H9 (cell line): ENCODE data around the gene POMT2. TPM values are rescaled to one million over a fixed set of nuclear protein-coding genes. Genes with fewer than 3 reads are reported as not detected.

Source experiments
- DNase-seq: peaks from one replicate; pipeline ENCODE4 v3.0.0-alpha.2; 2017
- H2AFZ ChIP-seq: one replicate; pipeline ENCODE4 v1.6.1; 2013; ENCODE audit warnings: mild to moderate bottlenecking, low read length, control low read depth, moderate library complexity
- H2AK5ac ChIP-seq: 2 replicates; pipeline ENCODE4 v1.6.1; 2013; ENCODE audit warnings: low read length, control low read depth, mixed read lengths; ENCODE audit not compliant: insufficient read length
- H2BK120ac ChIP-seq: one replicate; pipeline ENCODE4 v1.6.1; 2013; ENCODE audit warnings: low read depth, mild to moderate bottlenecking, low read length, control low read depth, inconsistent platforms; ENCODE audit not compliant: poor library complexity, severe bottlenecking
- H2BK12ac ChIP-seq: 2 replicates; pipeline ENCODE4 v1.6.1; 2013; ENCODE audit warnings: low read length, control low read depth, mixed read lengths, low read depth; ENCODE audit not compliant: insufficient read length
- H2BK15ac ChIP-seq: 2 replicates; pipeline ENCODE4 v1.6.1; 2013; ENCODE audit warnings: low read depth, low read length, control low read depth
- H2BK20ac ChIP-seq: one replicate; pipeline ENCODE4 v1.6.1; 2013; ENCODE audit warnings: low read depth, mild to moderate bottlenecking, low read length, control low read depth, inconsistent platforms; ENCODE audit not compliant: poor library complexity, severe bottlenecking
- H2BK5ac ChIP-seq: 2 replicates; pipeline ENCODE4 v1.6.1; 2013; ENCODE audit warnings: low read length, control low read depth, mixed read lengths; ENCODE audit not compliant: insufficient read length
- H3K14ac ChIP-seq: 2 replicates; pipeline ENCODE4 v1.6.1; 2013; ENCODE audit warnings: low read length, control low read depth; ENCODE audit not compliant: insufficient read depth
- H3K18ac ChIP-seq: 2 replicates; pipeline ENCODE4 v1.6.1; 2013; ENCODE audit warnings: low read depth, mild to moderate bottlenecking, mixed read lengths, low read length, control low read depth; ENCODE audit not compliant: insufficient read length
- H3K23ac ChIP-seq: 2 replicates; pipeline ENCODE4 v1.6.1; 2013; ENCODE audit warnings: low read length, control low read depth, mixed read lengths, low read depth; ENCODE audit not compliant: insufficient read length
- H3K23me2 ChIP-seq: 2 replicates; pipeline ENCODE4 v1.6.1; 2013; ENCODE audit warnings: low read depth, mild to moderate bottlenecking, mixed read lengths, low read length, control low read depth; ENCODE audit not compliant: insufficient read length, poor library complexity, severe bottlenecking
- H3K27ac ChIP-seq: 2 replicates; pipeline ENCODE4 v1.5.1; 2013; ENCODE audit warnings: low read length, control low read depth, mixed read lengths, low read depth; ENCODE audit not compliant: insufficient read length
- H3K27me3 ChIP-seq: 2 replicates; pipeline ENCODE4 v1.6.1; 2013; ENCODE audit warnings: low read length, control low read depth, inconsistent platforms; ENCODE audit not compliant: insufficient read depth
- H3K4ac ChIP-seq: 2 replicates; pipeline ENCODE4 v1.6.1; 2013; ENCODE audit warnings: low read depth, mild to moderate bottlenecking, control low read depth, inconsistent platforms, low read length, moderate library complexity
- H3K4me1 ChIP-seq: 2 replicates; pipeline ENCODE4 v1.6.1; 2013; ENCODE audit warnings: low read length, control low read depth, inconsistent platforms; ENCODE audit not compliant: insufficient read depth
- H3K4me2 ChIP-seq: 2 replicates; pipeline ENCODE4 v1.6.1; 2013; ENCODE audit warnings: low read length, control low read depth, mixed read lengths; ENCODE audit not compliant: insufficient read length, insufficient read depth
- H3K56ac ChIP-seq: 2 replicates; pipeline ENCODE4 v1.6.1; 2013; ENCODE audit warnings: low read depth, mild to moderate bottlenecking, mixed read lengths, low read length, control low read depth; ENCODE audit not compliant: insufficient read length
- H3K79me1 ChIP-seq: 2 replicates; pipeline ENCODE4 v1.6.1; 2013; ENCODE audit warnings: low read depth, mild to moderate bottlenecking, moderate library complexity, low read length, control low read depth, inconsistent platforms; ENCODE audit not compliant: insufficient read depth, poor library complexity, severe bottlenecking
- H3K79me2 ChIP-seq: 2 replicates; pipeline ENCODE4 v1.6.1; 2013; ENCODE audit warnings: low read length, control low read depth, inconsistent platforms; ENCODE audit not compliant: insufficient read depth
- H3K9ac ChIP-seq: 2 replicates; pipeline ENCODE4 v1.6.1; 2013; ENCODE audit warnings: low read length, control low read depth, mixed read lengths; ENCODE audit not compliant: insufficient read length; ENCODE audit errors: extremely low read depth
- H3K9me3 ChIP-seq: one replicate; pipeline ENCODE4 v1.6.1; 2013; ENCODE audit warnings: low read depth, low read length, inconsistent platforms; ENCODE audit not compliant: control insufficient read depth
- H3T11ph ChIP-seq: one replicate; pipeline ENCODE4 v1.6.1; 2013; ENCODE audit warnings: mild to moderate bottlenecking, low read length, control low read depth, inconsistent platforms
- H4K20me1 ChIP-seq: one replicate; pipeline ENCODE4 v1.6.1; 2013; ENCODE audit not compliant: control insufficient read depth, insufficient read length, insufficient read depth
- H4K5ac ChIP-seq: 2 replicates; pipeline ENCODE4 v1.6.1; 2013; ENCODE audit warnings: low read depth, mild to moderate bottlenecking, mixed read lengths, low read length, control low read depth; ENCODE audit not compliant: insufficient read length
- H4K8ac ChIP-seq: replicated peaks from 2 replicates; pipeline ENCODE4 v1.6.1; 2013; ENCODE audit warnings: low read length, control low read depth, mixed read lengths, low read depth; ENCODE audit not compliant: insufficient read length
- H4K91ac ChIP-seq: 2 replicates; pipeline ENCODE4 v1.6.1; 2013; ENCODE audit warnings: low read depth, mild to moderate bottlenecking, moderate library complexity, mixed read lengths, low read length, control low read depth; ENCODE audit not compliant: insufficient read length
- H3K27ac Mint-ChIP-seq, 3 experiments: 2 replicates in 2 of 3; 3 replicates in 1 of 3; pipeline ENCODE4 v1.8.0; 2020 to 2021; ENCODE audit warnings: mixed read lengths in 3 of 3, mild to moderate bottlenecking in 1 of 3, moderate library complexity in 1 of 3
- H3K27me3 Mint-ChIP-seq: 2 replicates; pipeline ENCODE4 v1.8.0; 2021; ENCODE audit warnings: low read depth, mild to moderate bottlenecking, moderate library complexity, mixed read lengths
- H3K36me3 Mint-ChIP-seq, 3 experiments: 2 replicates in 2 of 3; 3 replicates in 1 of 3; pipeline ENCODE4 v1.8.0; 2020 to 2021; ENCODE audit warnings: low read depth in 3 of 3, mixed read lengths in 3 of 3; ENCODE audit not compliant: insufficient read depth in 1 of 3
- H3K4me1 Mint-ChIP-seq, 2 experiments: 2 replicates each; pipeline ENCODE4 v1.8.0; 2020; ENCODE audit warnings: mixed read lengths in 2 of 2
- H3K4me3 Mint-ChIP-seq, 2 experiments: 2 replicates in 1 of 2; 3 replicates in 1 of 2; pipeline ENCODE4 v1.8.0; 2020 to 2021; ENCODE audit warnings: mild to moderate bottlenecking in 2 of 2, mixed read lengths in 2 of 2, moderate library complexity in 1 of 2
- H3K9me3 Mint-ChIP-seq, 2 experiments: 2 replicates in 1 of 2; 3 replicates in 1 of 2; pipeline ENCODE4 v1.8.0; 2020; ENCODE audit warnings: mild to moderate bottlenecking in 2 of 2, mixed read lengths in 2 of 2, moderate library complexity in 1 of 2
- CTCF ChIP-seq: fragments of 200-600 bp; sonication (generic); conservative IDR thresholded peaks from 3 replicates; pipeline ENCODE4 v1.8.0; 2021; ENCODE audit warnings: antibody characterized with exemption, mild to moderate bottlenecking
- WGBS: extraction: QIAGEN DNeasy Blood & Tissue Kit; methylation state at CpG from one replicate; pipeline ENCODE4 v1.1.7; 2013; ENCODE audit warnings: missing lambda C conversion rate, low lambda C conversion rate, mixed read lengths; ENCODE audit not compliant: insufficient read length; ENCODE audit errors: extremely low coverage; 5-methylcytosine and 5-hydroxymethylcytosine counted together
- total RNA-seq: library from RNA; stranded (reverse); gene quantifications from 2 replicates; pipeline ENCODE4 v1.2.1, GENCODE V29; 2021

POMT2 gene
- total RNA-seq, 1 experiment from 2014 or later: 25.2 TPM

GRCh38 chr14:77276295-77276935 lies 44.3 kb downstream of the POMT2 start:
- Histone ChIP-seq H3K27ac (no peak overlapping the region), H2AFZ (no peak overlapping the region), H3K56ac (no peak overlapping the region), H3K79me2 (no peaks in the 10 kb centered on the region), H2BK5ac (no peak overlapping the region), H2AK5ac (no peak overlapping the region), H3K27me3 (peaks cover 6% of the 10 kb centered on the region; the same call in 1 of the 2 replicates), H2BK20ac (no peak overlapping the region), H4K20me1 (no peaks in the 10 kb centered on the region), H3K14ac (no peak overlapping the region), H3K23me2 (no peaks in the 10 kb centered on the region), H3K9me3 (no peaks in the 10 kb centered on the region), H3K9ac (no peak overlapping the region), H3T11ph (no peak overlapping the region), H2BK120ac (no peak overlapping the region), H2BK12ac (no peak overlapping the region), H3K4ac (no peak overlapping the region), H4K5ac (no peak overlapping the region), H3K79me1 (no peaks in the 10 kb centered on the region), H3K4me1 (no peaks in the 10 kb centered on the region), H4K8ac (no peak overlapping the region), H3K4me2 (no peak overlapping the region), H4K91ac (no peak overlapping the region), H3K18ac (no peak overlapping the region), H2BK15ac (no peak overlapping the region), H3K23ac (no peak overlapping the region)
- Mint-ChIP-seq H3K9me3 (peaks cover 0 to 5% of the 10 kb centered on the region in 2 experiments; a peak in 1 of 5 replicates), H3K4me3 (no peak overlapping the region), H3K27me3 (peaks cover 23% of the 10 kb centered on the region), H3K27ac (no peak overlapping the region), H3K36me3 (peaks cover 5 to 15% (median 9%) of the 10 kb centered on the region in 3 experiments; a peak in 6 of 7 replicates), H3K4me1 (peaks cover 4 to 13% of the 10 kb centered on the region in 2 experiments)
- no peak for DNase-seq
- no CpG with 5 or more reads among the region's 15 CpGs for WGBS
- TF ChIP-seq CTCF: no peak
